Fibroblast of the aortic adventitia (primary cell): ENCODE results near the gene TENT4B. TPM values are rescaled to one million over a fixed set of nuclear protein-coding genes. Genes with fewer than 3 reads are reported as not detected.

Experiments used
- DNase-seq: peaks from one replicate; pipeline ENCODE4 v3.0.0-alpha.2; 2010; ENCODE audit warnings: low read depth
- H3K4me3 ChIP-seq: 2 replicates; pipeline ENCODE4 v1.5.1; 2011; ENCODE audit warnings: low read depth, mild to moderate bottlenecking, control low read depth, low read length, moderate library complexity
- CTCF ChIP-seq: IDR thresholded peaks from 2 replicates; pipeline ENCODE4 v1.5.1; 2011; ENCODE audit warnings: mild to moderate bottlenecking, low read length, control low read depth, inconsistent platforms; ENCODE audit not compliant: insufficient read depth
- total RNA-seq: library from RNA; depleted of rRNA; stranded (reverse); fragments of >200 nt; gene quantifications from 2 replicates; pipeline ENCODE4 v1.2.3, GENCODE V29; 2012; ENCODE audit warnings: low replicate concordance

The TENT4B gene
- total RNA-seq, 1 donor = 9.7 TPM

DNA sequence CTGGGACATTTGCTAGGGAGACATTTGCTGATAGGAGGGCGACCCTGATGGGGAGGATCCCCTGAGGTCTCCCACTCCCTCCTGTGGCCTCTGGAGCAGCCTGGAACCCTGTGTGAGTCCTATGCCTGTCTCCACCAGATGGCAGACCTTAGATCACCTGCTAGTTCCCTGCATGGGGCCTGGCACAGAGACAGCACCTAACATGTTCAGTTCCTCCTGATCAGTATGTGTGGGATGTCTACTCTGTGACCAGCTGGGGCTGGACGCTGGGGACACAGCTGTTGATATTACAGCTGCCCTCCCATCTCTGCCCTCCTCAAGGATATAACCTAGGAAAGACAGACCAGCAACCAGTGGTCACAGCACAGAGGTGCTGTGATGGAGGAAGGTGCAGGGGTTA lies 112.2 kb downstream of the TENT4B start:
- peak; percentile 23 for TF ChIP-seq CTCF
- no peak overlapping the region for H3K4me3 ChIP-seq
- DNase-seq = no peak

DNA sequence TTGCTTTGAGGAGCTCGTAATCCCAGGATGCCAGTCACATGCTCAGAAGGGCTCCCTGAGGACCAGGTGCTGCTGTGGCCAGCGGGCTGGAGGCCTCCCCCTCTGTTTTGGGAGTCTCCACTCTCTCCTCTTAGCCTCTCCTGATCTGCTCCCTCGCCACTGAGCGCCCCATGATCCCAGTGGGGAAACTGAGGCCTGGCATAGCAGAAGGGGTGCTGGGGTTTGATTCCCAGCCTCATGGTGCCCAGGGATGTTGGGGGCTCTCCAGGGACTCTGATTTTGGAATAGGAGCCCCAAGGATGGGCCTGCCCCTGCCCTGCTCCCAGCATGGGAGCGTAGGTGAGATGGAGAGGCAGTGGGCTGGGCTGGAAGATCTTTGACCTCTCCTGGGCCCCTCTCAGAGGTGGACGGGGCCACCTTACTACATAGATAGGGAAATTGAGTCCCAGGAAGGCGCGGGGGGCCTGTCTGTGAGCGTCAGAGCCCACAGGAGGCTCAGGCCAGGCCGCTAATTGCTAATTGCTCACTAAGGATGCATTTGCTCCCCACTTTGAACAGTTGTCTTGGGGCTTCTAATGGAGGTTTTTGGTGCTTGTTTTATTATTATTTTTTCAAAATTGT lies 112.7 kb downstream of the TENT4B start:
- H3K4me3 ChIP-seq = peak overlapping the region; percentile 18
- TF ChIP-seq CTCF = no peak
- DNase-seq = no peak

DNA sequence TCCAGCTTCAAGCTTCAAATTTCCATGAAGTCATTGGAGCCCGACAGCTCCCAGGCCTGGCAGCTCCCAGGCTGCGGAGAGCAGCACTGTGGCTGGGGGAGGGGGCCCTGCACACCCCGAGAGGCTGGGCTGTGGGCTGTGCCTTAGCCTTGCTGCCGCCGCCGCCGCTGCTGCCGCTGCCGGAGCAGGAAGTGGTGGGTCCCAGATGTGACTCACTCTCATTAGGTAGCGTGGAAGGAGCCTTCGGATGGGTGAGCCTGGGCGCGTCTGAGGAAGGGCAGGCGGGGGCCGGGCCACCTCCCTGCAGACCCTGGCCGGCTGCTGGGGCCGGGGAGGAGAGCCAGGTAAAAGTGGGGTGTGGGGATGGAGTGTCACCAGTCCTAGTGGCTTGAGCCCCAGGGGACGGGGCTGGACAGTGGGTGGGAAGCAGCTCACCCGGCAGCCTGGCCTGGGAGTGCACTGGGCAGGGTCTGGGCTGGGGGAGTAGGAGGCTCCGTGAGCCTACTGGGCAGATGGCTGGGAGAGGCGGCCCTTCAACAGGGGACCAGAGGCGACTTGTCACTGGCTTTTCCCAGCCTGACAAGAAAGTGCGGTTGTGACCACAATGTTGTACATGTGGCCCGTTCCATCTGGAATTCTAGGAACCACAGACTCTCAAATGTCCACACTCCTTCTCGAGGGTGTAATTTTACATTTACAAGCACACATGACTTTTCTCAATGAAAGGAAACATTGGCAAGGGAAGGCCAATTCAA lies 113.4 kb downstream of the TENT4B start, which contains the start of gene ADCY7:
ADCY7 (plus strand) TSS at position 215 of the 755 bp plus-strand sequence. CDS start 21,629 bp downstream, outside the sequence.
- H3K4me3 ChIP-seq = peak within 1 kb of the TSS; percentile 69
- peak; percentile 71 for DNase-seq
- TF ChIP-seq CTCF = no peak

DNA sequence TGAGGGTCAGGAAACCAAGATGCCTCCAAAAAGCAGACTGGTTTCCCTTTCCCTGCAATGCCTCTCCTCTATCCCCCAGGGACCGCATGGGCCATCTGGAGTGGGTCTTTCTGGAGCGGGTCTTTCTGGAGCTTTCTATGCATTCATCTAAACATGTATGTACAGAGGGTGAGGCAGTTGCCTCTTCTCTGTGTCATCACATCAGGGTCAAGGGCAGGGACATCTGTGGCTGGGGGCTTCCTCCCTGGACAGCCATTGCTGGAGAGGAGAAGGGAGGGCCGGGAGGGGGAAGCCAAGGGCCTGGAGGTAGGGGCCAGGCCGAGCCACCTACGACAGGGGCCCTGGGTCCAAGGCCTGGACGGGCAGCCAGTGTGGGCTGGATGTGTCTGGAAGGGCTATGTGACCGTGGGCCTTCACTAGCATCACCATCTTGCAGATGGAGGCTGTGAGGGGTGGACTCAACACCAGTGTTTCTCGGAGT lies 114.1 kb downstream of the TENT4B start:
- TF ChIP-seq CTCF = no peak
- peak overlapping the region; percentile 69 for H3K4me3 ChIP-seq

GRCh38 chr16:50267651-50268050 lies 114.5 kb downstream of the TENT4B start:
- TF ChIP-seq CTCF = no peak
- no peak for DNase-seq
- no peak overlapping the region for H3K4me3 ChIP-seq

More for the DNA sequence above, 114.1 kb downstream of the TENT4B start:
- DNase-seq = no peak

DNA sequence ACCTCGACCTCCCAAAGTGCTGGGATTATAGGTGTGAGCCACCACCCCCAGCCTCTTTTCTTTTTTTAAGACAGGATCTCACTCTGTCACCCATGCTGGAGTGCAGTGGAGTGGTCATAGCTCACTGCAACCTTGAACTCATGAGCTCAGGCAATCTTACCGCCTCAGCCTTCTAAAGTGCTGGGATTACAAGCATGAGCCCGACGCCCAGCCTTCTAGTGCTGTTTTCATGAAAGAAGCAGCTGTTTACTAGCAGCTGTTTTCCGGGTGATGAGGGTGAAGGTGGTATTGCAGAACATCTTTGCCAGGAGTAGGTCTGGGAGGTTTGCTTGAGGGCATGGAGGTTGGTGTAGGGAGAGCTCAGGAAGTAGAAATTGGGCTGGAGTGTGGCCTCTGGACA lies 115.2 kb downstream of the TENT4B start:
- DNase-seq = no peak
- H3K4me3 ChIP-seq = no peak overlapping the region
- no peak for TF ChIP-seq CTCF
